Natural killer cell (primary cell): ENCODE measurements around the gene ID3. TPM values are rescaled to one million over a fixed set of nuclear protein-coding genes. Genes with fewer than 3 reads are reported as not detected.

Source experiments
- ATAC-seq, 3 donors: fragments of 150-1000 bp in 2 of 3; fragments of 200-7000 bp in 1 of 3; cut with Tn5 transposase; 1 replicate in 1 of 3; 2 replicates in 2 of 3; pipeline ENCODE4 v1.10.0; 2021; ENCODE audit warnings: mild to moderate bottlenecking in 2 of 3, moderate library complexity in 2 of 3
- DNase-seq, 2 donors: peaks; one replicate each; pipeline versions ENCODE4 v3.0.0 to v3.0.0-alpha.2; 2013 to 2021; ENCODE audit warnings: mixed read lengths in 1 of 2
- H3K27ac ChIP-seq: one replicate; pipeline ENCODE4 v1.5.1; 2013; ENCODE audit warnings: mild to moderate bottlenecking, low read length
- H3K27me3 ChIP-seq: one replicate; pipeline ENCODE4 v1.6.1; 2013; ENCODE audit warnings: low read length; ENCODE audit not compliant: control insufficient read depth, insufficient read depth
- H3K36me3 ChIP-seq: one replicate; pipeline ENCODE4 v1.6.1; 2013; ENCODE audit warnings: low read length; ENCODE audit not compliant: control insufficient read depth, insufficient read depth
- H3K4me1 ChIP-seq: one replicate; pipeline ENCODE4 v1.6.1; 2013; ENCODE audit warnings: low read length; ENCODE audit not compliant: control insufficient read depth, insufficient read depth
- H3K4me3 ChIP-seq: one replicate; pipeline ENCODE4 v1.5.1; 2013; ENCODE audit warnings: low read length
- H3K9me3 ChIP-seq: one replicate; pipeline ENCODE4 v1.6.1; 2013; ENCODE audit warnings: low read length; ENCODE audit not compliant: control insufficient read depth, insufficient read depth
- H3K27ac Mint-ChIP-seq, 2 donors: one replicate each; pipeline ENCODE4 v1.8.0; 2022; ENCODE audit warnings: mild to moderate bottlenecking in 2 of 2, mixed read lengths in 2 of 2, moderate library complexity in 1 of 2
- H3K27me3 Mint-ChIP-seq, 2 donors: one replicate each; pipeline ENCODE4 v1.8.0; 2022; ENCODE audit warnings: low read depth in 2 of 2, mixed read lengths in 2 of 2
- H3K36me3 Mint-ChIP-seq: one replicate; pipeline ENCODE4 v1.8.0; 2022; ENCODE audit warnings: mixed read lengths
- H3K4me1 Mint-ChIP-seq, 2 donors: one replicate each; pipeline ENCODE4 v1.8.0; 2022; ENCODE audit warnings: mixed read lengths in 2 of 2
- H3K4me3 Mint-ChIP-seq: one replicate; pipeline ENCODE4 v1.8.0; 2022; ENCODE audit warnings: mild to moderate bottlenecking, moderate library complexity, mixed read lengths
- H3K9me3 Mint-ChIP-seq, 2 donors: one replicate each; pipeline ENCODE4 v1.8.0; 2022; ENCODE audit warnings: mixed read lengths in 2 of 2
- whole genome bisulfite sequencing: methylation state at CpG from one replicate; pipeline ENCODE4 v1.1.7; 2013; ENCODE audit warnings: missing lambda C conversion rate; ENCODE audit not compliant: insufficient coverage; 5-methylcytosine and 5-hydroxymethylcytosine counted together
- intact Hi-C: fragments of 100-400 bp; cut with micrococcal nuclease; formaldehyde crosslinking; loops from one replicate; pipeline ENCODE4 v1.14.2; 2022
- total RNA-seq, 4 donors: library from RNA; stranded (reverse); fragments of 120-200 nt in 1 of 4; gene quantifications; one replicate each; pipeline versions ENCODE4 v1.2.3 to v1.2.4, GENCODE V29; 2013 to 2022
- TF ChIP-seq, protein P1 (sequence below): fragments of 200-600 bp; IDR thresholded peaks from one replicate; pipeline ENCODE4 v1.8.0; 2022; ENCODE audit warnings: antibody characterized with exemption

The ID3 gene
- total RNA-seq, 3 donors from 2014 or later (not counting 1 experiment from before 2014, with no cell fraction given): 0.29 to 6.5 (median 2.4) TPM

DNA sequence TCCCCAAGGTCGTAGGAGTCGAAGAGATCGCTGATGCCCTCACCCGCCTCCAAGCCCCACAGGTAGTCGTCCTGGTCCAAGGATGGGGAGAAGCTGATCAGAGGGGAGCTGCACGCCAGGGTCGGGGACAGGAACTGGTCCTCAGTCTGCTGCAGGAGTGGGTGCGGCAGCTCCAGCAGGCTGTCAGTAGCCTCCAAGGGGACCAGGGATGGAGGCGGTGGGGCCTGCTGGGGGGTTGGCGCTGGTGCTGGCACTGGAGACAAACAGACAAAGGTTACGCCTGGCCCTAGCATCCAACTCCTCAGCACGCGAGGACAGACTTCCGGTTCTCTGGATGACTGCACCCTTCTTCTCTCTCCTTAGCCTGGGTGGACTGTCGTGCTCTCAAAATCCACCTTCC is 49.4 kb downstream of the ID3 start:
- Mint-ChIP-seq H3K9me3 (no peaks in the 10 kb centered on the region), H3K27ac (no peak overlapping the region), H3K27me3 (no peaks in the 10 kb centered on the region), H3K4me3 (no peak overlapping the region), H3K4me1 (no peaks in the 10 kb centered on the region), H3K36me3 (no peaks in the 10 kb centered on the region)
- H3K4me1 ChIP-seq: no peaks in the 10 kb centered on the region
- H3K27me3 ChIP-seq: no peaks in the 10 kb centered on the region
- 95% methylated on average over 15 of the region's 15 CpGs for WGBS
- ATAC-seq (no peak), DNase-seq (no peak)
- H3K36me3 ChIP-seq: no peaks in the 10 kb centered on the region
- intact Hi-C loops: no loop called here
- no peak overlapping the region for H3K27ac ChIP-seq
- H3K4me3 ChIP-seq: no peak overlapping the region
- no peaks in the 10 kb centered on the region for H3K9me3 ChIP-seq
- TF ChIP-seq, protein P1, sequence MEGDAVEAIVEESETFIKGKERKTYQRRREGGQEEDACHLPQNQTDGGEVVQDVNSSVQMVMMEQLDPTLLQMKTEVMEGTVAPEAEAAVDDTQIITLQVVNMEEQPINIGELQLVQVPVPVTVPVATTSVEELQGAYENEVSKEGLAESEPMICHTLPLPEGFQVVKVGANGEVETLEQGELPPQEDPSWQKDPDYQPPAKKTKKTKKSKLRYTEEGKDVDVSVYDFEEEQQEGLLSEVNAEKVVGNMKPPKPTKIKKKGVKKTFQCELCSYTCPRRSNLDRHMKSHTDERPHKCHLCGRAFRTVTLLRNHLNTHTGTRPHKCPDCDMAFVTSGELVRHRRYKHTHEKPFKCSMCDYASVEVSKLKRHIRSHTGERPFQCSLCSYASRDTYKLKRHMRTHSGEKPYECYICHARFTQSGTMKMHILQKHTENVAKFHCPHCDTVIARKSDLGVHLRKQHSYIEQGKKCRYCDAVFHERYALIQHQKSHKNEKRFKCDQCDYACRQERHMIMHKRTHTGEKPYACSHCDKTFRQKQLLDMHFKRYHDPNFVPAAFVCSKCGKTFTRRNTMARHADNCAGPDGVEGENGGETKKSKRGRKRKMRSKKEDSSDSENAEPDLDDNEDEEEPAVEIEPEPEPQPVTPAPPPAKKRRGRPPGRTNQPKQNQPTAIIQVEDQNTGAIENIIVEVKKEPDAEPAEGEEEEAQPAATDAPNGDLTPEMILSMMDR: no peak

Other genes with a start within 250 kb of the ID3 start
- 100 to 1,000 TPM; 126 to 134 (median 128) TPM for gene HNRNPR, start 215.2 kb downstream of the ID3 start, total RNA-seq
- gene ZNF436, start 189.7 kb downstream of the ID3 start, total RNA-seq: 1 to 10 TPM; 4.5 to 7.8 (median 5.7) TPM
- gene TCEA3, start 134.8 kb downstream of the ID3 start, total RNA-seq: 1 to 10 TPM in 1 of 3 donors, under 1 TPM in 2; 0.75 to 1.5 (median 0.94) TPM
- gene ASAP3, start 75.3 kb downstream of the ID3 start, total RNA-seq: under 1 TPM; 0.25 to 0.70 (median 0.59) TPM
- 1 to 10 TPM; 2.1 to 3.9 (median 3.2) TPM for gene E2F2, start 28.3 kb downstream of the ID3 start, total RNA-seq
- 100 to 1,000 TPM; 609 to 795 (median 740) TPM for gene RPL11, start 132.3 kb upstream of the ID3 start, total RNA-seq
- gene ELOA, start 184.0 kb upstream of the ID3 start, total RNA-seq: 10 to 100 TPM; 28.7 to 48.2 (median 36.9) TPM
- 10 to 100 TPM; 73.2 to 84.1 (median 77.7) TPM for gene PITHD1, start 218.9 kb upstream of the ID3 start, total RNA-seq
- gene LYPLA2, start 231.6 kb upstream of the ID3 start, total RNA-seq: 10 to 100 TPM; 70.6 to 84.5 (median 73.3) TPM
- gene GALE, start 241.3 kb upstream of the ID3 start, total RNA-seq: 10 to 100 TPM; 12.8 to 20.3 (median 14.6) TPM